B cell (primary cell): Measurements from ENCODE around the gene KLF1. TPM values are rescaled to one million over a fixed set of nuclear protein-coding genes. Genes with fewer than 3 reads are reported as not detected.

Experiments used
- ATAC-seq: fragments of 200-7000 bp; cut with Tn5 transposase; one replicate; pipeline ENCODE4 v1.10.0; 2021; ENCODE audit warnings: low read depth, mild to moderate bottlenecking, moderate number of reproducible peaks, moderate library complexity
- CTCF ChIA-PET: fragments of 350-600 bp; sonication (Branson Sonifier 250); formaldehyde crosslinking; loops from one replicate; lab custom pipeline; 2021; ENCODE audit warnings: antibody characterized with exemption, inconsistent platforms; lab: Charles Lee
- POLR2A ChIA-PET: fragments of 350-600 bp; sonication (Branson Sonifier 250); formaldehyde crosslinking; loops from one replicate; lab custom pipeline; 2021; ENCODE audit warnings: antibody characterized with exemption; lab: Charles Lee
- DNase-seq: peaks from one replicate; pipeline ENCODE4 v3.0.0; 2013
- H2AFZ ChIP-seq: 2 replicates; pipeline ENCODE4 v1.6.1; 2012; ENCODE audit warnings: mild to moderate bottlenecking, low read depth, low read length; ENCODE audit not compliant: insufficient read depth, poor library complexity, severe bottlenecking
- H3K27ac ChIP-seq, 2 donors: 1 replicate in 1 of 2; 2 replicates in 1 of 2; pipeline ENCODE4 v1.5.1; 2012 to 2013; ENCODE audit warnings: low read length in 2 of 2, mild to moderate bottlenecking in 2 of 2, moderate library complexity in 1 of 2
- H3K27me3 ChIP-seq, 4 experiments: fragments of 200-600 bp in 1 of 4; sonication (generic) in 1 of 4; replicated peaks in 1 of 4; 1 replicate in 2 of 4; 2 replicates in 2 of 4; pipeline versions ENCODE4 v1.6.1 to v1.7.0; 2013 to 2016; ENCODE audit warnings: low read length in 3 of 4, mild to moderate bottlenecking in 2 of 4, mixed read lengths in 1 of 4, moderate library complexity in 1 of 4; ENCODE audit not compliant: insufficient read depth in 4 of 4, control insufficient read depth in 3 of 4; ENCODE audit errors: control extremely low read depth in 1 of 4
- H3K36me3 ChIP-seq, 2 experiments: replicated peaks in 1 of 2; 1 replicate in 1 of 2; 2 replicates in 1 of 2; pipeline versions ENCODE4 v1.6.1 to v1.7.1; 2013; ENCODE audit warnings: low read length in 1 of 2; ENCODE audit not compliant: insufficient read depth in 2 of 2, control insufficient read depth in 1 of 2; ENCODE audit errors: control extremely low read depth in 1 of 2, extremely low read depth in 1 of 2
- H3K4me1 ChIP-seq, 2 donors: fragments of 200-600 bp in 1 of 2; sonication (generic) in 1 of 2; 1 replicate in 1 of 2; 2 replicates in 1 of 2; pipeline versions ENCODE4 v1.5.1 to v1.6.1; 2013 to 2017; ENCODE audit warnings: low read length in 2 of 2; ENCODE audit not compliant: control insufficient read depth in 2 of 2, insufficient read depth in 2 of 2
- H3K4me2 ChIP-seq: replicated peaks from 2 replicates; pipeline ENCODE3; 2012; ENCODE audit warnings: mild to moderate bottlenecking, low read depth, low read length; ENCODE audit not compliant: poor library complexity, severe bottlenecking
- H3K4me3 ChIP-seq, 5 experiments: fragments of 200-600 bp in 1 of 5; sonication (generic) in 1 of 5; 1 replicate in 3 of 5; 2 replicates in 2 of 5; pipeline versions ENCODE4 v1.5.1 to v1.7.0; 2011 to 2016; ENCODE audit warnings: low read length in 4 of 5, mild to moderate bottlenecking in 4 of 5, low read depth in 2 of 5, control low read depth in 1 of 5, moderate library complexity in 1 of 5; ENCODE audit not compliant: insufficient read depth in 1 of 5; ENCODE audit errors: control extremely low read depth in 1 of 5, extremely low read depth in 1 of 5
- H3K79me2 ChIP-seq: fragments of 200-600 bp; sonication (generic); one replicate; pipeline ENCODE4 v1.6.0; 2016; ENCODE audit warnings: low read length; ENCODE audit not compliant: control insufficient read depth, insufficient read depth
- H3K9ac ChIP-seq: fragments of 200-600 bp; sonication (generic); 2 replicates; pipeline ENCODE4 v1.6.1; 2017; ENCODE audit warnings: mild to moderate bottlenecking, low read length, moderate library complexity
- H3K9me3 ChIP-seq, 3 donors: one replicate each; pipeline versions ENCODE4 v1.6.1 to v1.7.1; 2013; ENCODE audit warnings: low read length in 2 of 3; ENCODE audit not compliant: control insufficient read depth in 2 of 3, insufficient read depth in 1 of 3; ENCODE audit errors: control extremely low read depth in 1 of 3
- H4K20me1 ChIP-seq: 2 replicates; pipeline ENCODE4 v1.6.0; 2012; ENCODE audit warnings: mild to moderate bottlenecking, low read length; ENCODE audit not compliant: insufficient read depth, control insufficient read depth, poor library complexity, severe bottlenecking
- H3K27ac Mint-ChIP-seq: one replicate; pipeline ENCODE4 v1.8.0; 2021; ENCODE audit warnings: mixed read lengths
- H3K27me3 Mint-ChIP-seq: one replicate; pipeline ENCODE4 v1.8.0; 2021; ENCODE audit warnings: mixed read lengths
- H3K4me1 Mint-ChIP-seq: one replicate; pipeline ENCODE4 v1.8.0; 2021; ENCODE audit warnings: mixed read lengths
- H3K4me3 Mint-ChIP-seq: one replicate; pipeline ENCODE4 v1.8.0; 2021; ENCODE audit warnings: mixed read lengths
- H3K9me3 Mint-ChIP-seq: one replicate; pipeline ENCODE4 v1.8.0; 2022; ENCODE audit warnings: mixed read lengths; ENCODE audit not compliant: insufficient read depth
- EZH2 ChIP-seq: IDR thresholded peaks from 2 replicates; pipeline ENCODE4 v1.6.1; 2012; ENCODE audit warnings: borderline replicate concordance, low read depth, mild to moderate bottlenecking, moderate library complexity, low read length; ENCODE audit not compliant: insufficient read depth, poor library complexity, severe bottlenecking
- WGBS: methylation state at CpG from one replicate; pipeline ENCODE4 v1.1.5; 2013; ENCODE audit warnings: missing lambda C conversion rate; ENCODE audit not compliant: insufficient coverage; 5-methylcytosine and 5-hydroxymethylcytosine counted together
- intact Hi-C: fragments of 100-400 bp; cut with micrococcal nuclease; formaldehyde crosslinking; loops from one replicate; pipeline ENCODE4 v1.10.0; 2022
- polyA minus RNA-seq: library from RNA; depleted of rRNA, polyadenylated mRNA; stranded (reverse); fragments of >200 nt; gene quantifications from 2 replicates; pipeline ENCODE4 v1.2.3, GENCODE V29; 2012
- polyA plus RNA-seq: library from polyadenylated mRNA; depleted of rRNA; stranded (reverse); fragments of >200 nt; gene quantifications from 2 replicates; pipeline ENCODE4 v1.2.3, GENCODE V29; 2012
- total RNA-seq, 2 donors: library from RNA; stranded (reverse); fragments of 120-200 nt in 1 of 2; gene quantifications; 1 replicate in 1 of 2; 2 replicates in 1 of 2; pipeline versions ENCODE4 v1.2.3 to v1.2.4, GENCODE V29; 2013 to 2022
- TF ChIP-seq, protein P1 (sequence below): fragments of 200-600 bp; IDR thresholded peaks from one replicate; pipeline ENCODE4 v1.8.0; 2022; ENCODE audit warnings: antibody characterized with exemption, mild to moderate bottlenecking

KLF1 gene
- total RNA-seq (not detected in 2 replicates), polyA plus RNA-seq (not detected in 2 replicates), polyA minus RNA-seq (0.71 and 1.3 TPM in 2 replicates)
- total RNA-seq (2013): 0.07 TPM

DNA sequence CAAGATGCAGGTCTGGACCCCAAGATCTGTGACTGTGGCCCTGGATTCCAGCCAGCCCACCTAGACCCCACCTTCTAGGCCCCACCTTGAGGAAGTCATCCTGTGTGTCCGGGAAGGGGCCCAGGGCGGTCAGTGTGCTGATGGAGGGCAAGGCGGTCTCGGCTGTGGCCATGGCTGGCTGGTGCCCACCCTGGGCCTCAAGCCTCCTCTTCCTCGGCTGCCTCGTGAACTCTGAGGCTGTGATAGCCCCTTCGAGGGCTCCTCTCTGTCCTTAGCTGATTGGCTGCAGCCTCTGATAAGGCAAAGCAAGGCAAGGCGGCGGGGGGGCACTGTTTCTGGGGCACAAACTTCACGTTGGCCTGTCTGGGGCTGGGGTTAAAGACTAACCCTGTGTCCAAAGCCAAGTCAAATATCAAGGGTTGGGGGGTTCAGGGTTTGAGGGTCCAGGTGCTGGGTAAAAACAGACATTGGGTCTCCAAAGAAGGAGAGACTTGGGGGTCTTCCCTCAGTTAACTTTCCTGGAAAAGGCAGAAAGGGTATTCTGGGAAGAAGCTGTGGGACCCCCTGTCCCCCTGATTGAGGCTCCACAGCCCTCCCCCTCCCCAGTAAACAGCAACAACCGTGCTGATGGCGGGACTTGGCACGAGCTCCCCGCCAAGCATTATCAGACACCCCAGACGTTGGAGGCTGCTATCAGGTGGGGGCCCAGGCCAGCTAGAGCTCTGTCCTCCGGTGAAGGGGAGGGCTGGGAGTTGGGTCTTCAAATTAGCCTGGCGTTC, at the start of gene KLF1:
Gene KLF1, minus strand, starts transcription at position 233 of the 779 bp plus-strand sequence. Its CDS starts 61 bp downstream, at position 172.
- Histone ChIP-seq H3K27ac (no peak within 1 kb of the TSS), H3K9me3 (peaks cover 0 to 32% (median 5%) of the 10 kb centered on the region in 3 donors), H3K4me3 (no peak within 1 kb of the TSS), H3K4me2 (peak within 1 kb of the TSS; percentile 90), H3K4me1 (peaks cover 25 to 37% of the 10 kb centered on the region in 2 donors), H2AFZ (peak within 1 kb of the TSS; percentile 66), H3K79me2 (peaks cover 11% of the 10 kb centered on the region), H3K27me3 (no peaks in the 10 kb centered on the region), H3K36me3 (no peaks in the 10 kb centered on the region), H3K9ac (peak within 1 kb of the TSS; percentile 62), H4K20me1 (peaks cover 6% of the 10 kb centered on the region)
- no peak for DNase-seq
- no peak for ATAC-seq
- ChIA-PET CTCF (interaction anchor here (1.1 to 1.2 kb wide), 2 partner anchors 41 to 207 kb away, joined by 3 read pairs; no protein-coding TSS in a partner anchor), POLR2A (no interaction called here)
- Mint-ChIP-seq H3K27ac (no peak within 1 kb of the TSS), H3K4me3 (peak within 1 kb of the TSS; percentile 62), H3K4me1 (peaks cover 38% of the 10 kb centered on the region), H3K9me3 (no peaks in the 10 kb centered on the region), H3K27me3 (no peaks in the 10 kb centered on the region)
- TF ChIP-seq EZH2: no peak
- TF ChIP-seq, protein P1, sequence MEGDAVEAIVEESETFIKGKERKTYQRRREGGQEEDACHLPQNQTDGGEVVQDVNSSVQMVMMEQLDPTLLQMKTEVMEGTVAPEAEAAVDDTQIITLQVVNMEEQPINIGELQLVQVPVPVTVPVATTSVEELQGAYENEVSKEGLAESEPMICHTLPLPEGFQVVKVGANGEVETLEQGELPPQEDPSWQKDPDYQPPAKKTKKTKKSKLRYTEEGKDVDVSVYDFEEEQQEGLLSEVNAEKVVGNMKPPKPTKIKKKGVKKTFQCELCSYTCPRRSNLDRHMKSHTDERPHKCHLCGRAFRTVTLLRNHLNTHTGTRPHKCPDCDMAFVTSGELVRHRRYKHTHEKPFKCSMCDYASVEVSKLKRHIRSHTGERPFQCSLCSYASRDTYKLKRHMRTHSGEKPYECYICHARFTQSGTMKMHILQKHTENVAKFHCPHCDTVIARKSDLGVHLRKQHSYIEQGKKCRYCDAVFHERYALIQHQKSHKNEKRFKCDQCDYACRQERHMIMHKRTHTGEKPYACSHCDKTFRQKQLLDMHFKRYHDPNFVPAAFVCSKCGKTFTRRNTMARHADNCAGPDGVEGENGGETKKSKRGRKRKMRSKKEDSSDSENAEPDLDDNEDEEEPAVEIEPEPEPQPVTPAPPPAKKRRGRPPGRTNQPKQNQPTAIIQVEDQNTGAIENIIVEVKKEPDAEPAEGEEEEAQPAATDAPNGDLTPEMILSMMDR: no peak
- WGBS: 88% methylated on average over 17 of the region's 17 CpGs
- intact Hi-C loops: no loop called here

DNA sequence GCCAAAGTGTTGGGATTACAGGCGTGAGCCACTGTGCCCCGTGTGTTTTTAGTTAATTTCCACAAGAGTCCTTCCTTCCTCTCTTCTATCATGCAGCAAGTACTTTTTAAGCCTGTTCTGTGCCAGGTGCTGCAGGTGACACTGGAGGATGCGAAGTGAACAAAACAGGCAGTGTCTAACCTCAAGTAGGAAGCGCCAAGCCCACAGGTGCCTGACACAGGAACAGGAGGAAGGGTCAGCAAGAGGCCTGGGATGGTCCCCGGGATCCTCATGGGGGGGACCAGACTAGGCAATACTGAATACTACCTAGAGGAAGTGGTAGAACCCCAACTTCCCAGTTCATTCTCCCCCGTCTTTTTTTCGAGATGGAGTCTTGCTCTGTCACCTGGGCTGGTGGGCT, 49.6 kb upstream of the KLF1 start:
- ATAC-seq: no peak
- Mint-ChIP-seq H3K4me3 (peak overlapping the region; percentile 48), H3K27me3 (no peaks in the 10 kb centered on the region), H3K9me3 (no peaks in the 10 kb centered on the region), H3K27ac (peak overlapping the region; percentile 52), H3K4me1 (peaks cover 61% of the 10 kb centered on the region)
- peak overlapping the region; percentile 19 for H2AFZ ChIP-seq
- ChIA-PET POLR2A (interaction anchor here (1.7 kb wide), 1 partner anchor 46 kb away, joined by 9 read pairs; the partner anchor contains the start of gene GCDH), CTCF (no interaction called here)
- WGBS: 28% methylated on average over 4 of the region's 7 CpGs
- H3K36me3 ChIP-seq: peaks cover 0 to 21% of the 10 kb centered on the region in 2 experiments
- peak; percentile 43 for DNase-seq
- H3K4me1 ChIP-seq: peaks cover 46 to 69% of the 10 kb centered on the region in 2 donors
- H3K79me2 ChIP-seq: peaks cover 60% of the 10 kb centered on the region
- peak overlapping the region; percentile 21 for H3K4me2 ChIP-seq
- H4K20me1 ChIP-seq: peaks cover 38% of the 10 kb centered on the region
- H3K27me3 ChIP-seq: no peaks in the 10 kb centered on the region
- no peak overlapping the region for H3K27ac ChIP-seq
- TF ChIP-seq, protein P1: no peak
- no peak for TF ChIP-seq EZH2
- intact Hi-C loops: no loop called here
- no peak overlapping the region for H3K9ac ChIP-seq
- H3K9me3 ChIP-seq: no peaks in the 10 kb centered on the region
- H3K4me3 ChIP-seq: no peak overlapping the region
